Measurements from ENCODE around the gene OR5H14.

GRCh38 chr3:98188545-98188944 is 41.3 kb downstream of the OR5H14 start:
- TF ChIP-seq NANOG (IDR thresholded peaks at IDR 0.05; ENCODE audit: insufficient read depth, low read depth, low read length, poor library complexity, severe bottlenecking) = no peak
- TF ChIP-seq SUZ12 (IDR thresholded peaks at IDR 0.05; ENCODE audit: low read length) = no peak
- TF ChIP-seq CTCF (IDR thresholded peaks at IDR 0.05; ENCODE audit: control extremely low read depth in 1 of 3, insufficient read depth in 1 of 3, low read depth in 1 of 3, low read length in 3 of 3) = peak in 2 of 3 experiments; percentile 49 to 52; a peak in 3 of 4 replicates
- TF ChIP-seq SP2 (IDR thresholded peaks at IDR 0.05; ENCODE audit: low read length) = no peak
- no peak for TF ChIP-seq JUND (IDR thresholded peaks at IDR 0.05; ENCODE audit: low read length)
- no peak for TF ChIP-seq YY1 (IDR thresholded peaks at IDR 0.05; ENCODE audit: low read depth, low read length)
- no peak for TF ChIP-seq EZH2 (IDR thresholded peaks at IDR 0.05; ENCODE audit: low read depth, low read length, severe bottlenecking)
- TF ChIP-seq TCF12 (IDR thresholded peaks at IDR 0.05; ENCODE audit: low read depth, low read length) = no peak
- TF ChIP-seq CHD2 (IDR thresholded peaks at IDR 0.05; ENCODE audit: low read length) = no peak
- no peak for TF ChIP-seq GABPA (IDR thresholded peaks at IDR 0.05; ENCODE audit: borderline replicate concordance, insufficient read depth, low read length)
- TF ChIP-seq POLR2AphosphoS5 (IDR thresholded peaks at IDR 0.05; ENCODE audit: low read depth, low read length) = no peak
